WTC11 (cell line): ENCODE measurements around the gene MRPS18A. TPM values are rescaled to one million over a fixed set of nuclear protein-coding genes. Genes with fewer than 3 reads are reported as not detected.

Experiments used
- AFF4 ChIP-seq: sonication (generic); formaldehyde crosslinking; IDR thresholded peaks from 2 replicates; pipeline ENCODE4 v1.8.1; 2023; ENCODE audit warnings: mild to moderate bottlenecking, missing genetic modification reagents, borderline replicate concordance
- ATF1 ChIP-seq: sonication (generic); formaldehyde crosslinking; IDR thresholded peaks from 2 replicates; pipeline ENCODE4 v1.8.1; 2023; ENCODE audit warnings: mild to moderate bottlenecking, moderate library complexity, missing genetic modification reagents
- CBFB ChIP-seq: sonication (generic); formaldehyde crosslinking; IDR thresholded peaks from 2 replicates; pipeline ENCODE4 v1.8.1; 2022; ENCODE audit warnings: mild to moderate bottlenecking, low read depth, missing genetic modification reagents
- E2F1 ChIP-seq: sonication (generic); formaldehyde crosslinking; IDR thresholded peaks from 2 replicates; pipeline ENCODE4 v1.8.0; 2022; ENCODE audit warnings: mild to moderate bottlenecking, missing genetic modification reagents
- ERG ChIP-seq: fragments of 250-450 bp; sonication (Bioruptor Pico); IDR thresholded peaks from 2 replicates; pipeline ENCODE4 v1.8.0; 2021; ENCODE audit warnings: mild to moderate bottlenecking
- FOXJ3 ChIP-seq: sonication (generic); formaldehyde crosslinking; IDR thresholded peaks from 2 replicates; pipeline ENCODE4 v1.9.0; 2021; ENCODE audit warnings: missing genetic modification reagents, mild to moderate bottlenecking, borderline replicate concordance
- FOXK1 ChIP-seq: sonication (generic); formaldehyde crosslinking; IDR thresholded peaks from 2 replicates; pipeline ENCODE4 v1.8.0; 2022; ENCODE audit warnings: mild to moderate bottlenecking, moderate library complexity, missing genetic modification reagents
- MXD4 ChIP-seq: fragments of 250-450 bp; sonication (Bioruptor Pico); IDR thresholded peaks from 2 replicates; pipeline ENCODE4 v1.8.0; 2021; ENCODE audit warnings: mild to moderate bottlenecking, moderate library complexity, borderline replicate concordance
- NR2C2 ChIP-seq: sonication (generic); formaldehyde crosslinking; IDR thresholded peaks from 2 replicates; pipeline ENCODE4 v1.8.0; 2022; ENCODE audit warnings: mild to moderate bottlenecking, missing genetic modification reagents
- USF1 ChIP-seq: sonication (generic); formaldehyde crosslinking; IDR thresholded peaks from 2 replicates; pipeline ENCODE4 v1.8.0; 2022; ENCODE audit warnings: mild to moderate bottlenecking, missing genetic modification reagents
- ZBTB43 ChIP-seq: sonication (generic); formaldehyde crosslinking; IDR thresholded peaks from 2 replicates; pipeline ENCODE4 v1.8.1; 2023; ENCODE audit warnings: mild to moderate bottlenecking, missing genetic modification reagents
- ZNF219 ChIP-seq: sonication (generic); formaldehyde crosslinking; IDR thresholded peaks from 2 replicates; pipeline ENCODE4 v1.8.0; 2023; ENCODE audit warnings: missing genetic modification reagents, mild to moderate bottlenecking, borderline replicate concordance
- ZNF317 ChIP-seq: sonication (generic); formaldehyde crosslinking; IDR thresholded peaks from 2 replicates; pipeline ENCODE4 v1.8.1; 2023; ENCODE audit warnings: low read depth, mild to moderate bottlenecking, moderate library complexity, missing genetic modification reagents, borderline replicate concordance
- ZNF416 ChIP-seq: fragments of 250-450 bp; sonication (Bioruptor Pico); IDR thresholded peaks from 2 replicates; pipeline ENCODE4 v1.9.0; 2021; ENCODE audit warnings: mild to moderate bottlenecking, inconsistent platforms
- ZNF671 ChIP-seq: fragments of 250-450 bp; sonication (Bioruptor Pico); IDR thresholded peaks from 2 replicates; pipeline ENCODE4 v1.8.0; 2021; ENCODE audit warnings: mild to moderate bottlenecking
- total RNA-seq: library from RNA; stranded (reverse); gene quantifications from 3 replicates; pipeline ENCODE4 v1.2.3, GENCODE V29; 2021
- TF ChIP-seq, protein P1 (sequence below): fragments of 200-600 bp; IDR thresholded peaks from 2 replicates; pipeline ENCODE4 v1.8.0; 2022; ENCODE audit warnings: antibody characterized with exemption
- TF ChIP-seq, protein P2 (sequence below): fragments of 250-450 bp; sonication (Bioruptor Pico); IDR thresholded peaks from 2 replicates; pipeline ENCODE4 v1.9.0; 2021; ENCODE audit warnings: mild to moderate bottlenecking, borderline replicate concordance
- TF ChIP-seq, protein P3 (sequence below): fragments of 250-450 bp; sonication (Bioruptor Pico); IDR thresholded peaks from 2 replicates; pipeline ENCODE4 v1.9.0; 2021; ENCODE audit warnings: mild to moderate bottlenecking
- TF ChIP-seq, protein P4 (sequence below): fragments of 250-450 bp; sonication (Bioruptor Pico); IDR thresholded peaks from 2 replicates; pipeline ENCODE4 v1.9.0; 2021; ENCODE audit warnings: moderate library complexity, mild to moderate bottlenecking, inconsistent platforms, borderline replicate concordance

Gene MRPS18A
- total RNA-seq, 1 experiment from 2014 or later = 61.6 TPM

DNA sequence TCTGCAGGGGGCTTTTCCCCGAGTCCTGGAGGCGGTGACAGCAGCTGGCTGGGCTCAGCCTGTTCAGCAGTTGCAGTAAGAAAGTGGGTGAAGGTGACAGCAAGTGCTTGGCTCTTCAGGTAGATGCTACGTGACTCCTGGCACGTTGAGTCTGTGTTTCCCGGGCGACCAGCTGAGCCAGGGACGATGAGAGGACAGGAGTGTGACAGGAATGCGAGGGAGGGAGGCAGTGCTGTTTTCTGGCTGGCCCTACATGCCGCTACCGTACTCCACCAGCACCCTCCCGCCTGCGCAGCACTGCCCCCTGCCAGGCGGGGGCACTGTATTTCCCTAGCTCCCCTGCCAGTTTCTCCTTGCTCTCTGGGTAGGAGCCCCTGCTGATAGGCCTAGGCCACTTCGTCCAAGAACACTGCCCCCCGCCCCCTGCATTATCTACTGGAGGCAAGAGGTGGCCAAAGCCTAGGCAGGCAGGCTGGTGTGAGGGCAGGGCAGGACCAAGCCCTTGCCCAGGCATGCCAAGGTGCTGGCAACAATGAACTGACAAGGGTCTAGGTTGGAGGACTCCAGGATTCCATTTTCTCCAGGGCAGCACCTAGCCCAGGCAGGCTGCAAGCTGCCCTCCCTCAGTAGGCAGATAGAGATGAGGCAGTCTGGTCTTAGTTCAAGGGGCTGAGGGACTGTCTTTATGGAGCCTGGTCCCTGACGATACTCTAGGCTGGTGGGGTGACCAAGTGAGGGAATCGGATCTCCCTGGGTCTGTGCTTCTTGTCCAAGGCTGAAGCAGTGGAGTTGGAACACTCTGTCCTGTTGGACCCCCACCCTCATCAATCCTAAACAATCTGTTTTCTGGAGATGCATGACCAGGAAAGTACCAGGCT is 19.2 kb downstream of the MRPS18A start (continued):
- TF ChIP-seq, protein P1, sequence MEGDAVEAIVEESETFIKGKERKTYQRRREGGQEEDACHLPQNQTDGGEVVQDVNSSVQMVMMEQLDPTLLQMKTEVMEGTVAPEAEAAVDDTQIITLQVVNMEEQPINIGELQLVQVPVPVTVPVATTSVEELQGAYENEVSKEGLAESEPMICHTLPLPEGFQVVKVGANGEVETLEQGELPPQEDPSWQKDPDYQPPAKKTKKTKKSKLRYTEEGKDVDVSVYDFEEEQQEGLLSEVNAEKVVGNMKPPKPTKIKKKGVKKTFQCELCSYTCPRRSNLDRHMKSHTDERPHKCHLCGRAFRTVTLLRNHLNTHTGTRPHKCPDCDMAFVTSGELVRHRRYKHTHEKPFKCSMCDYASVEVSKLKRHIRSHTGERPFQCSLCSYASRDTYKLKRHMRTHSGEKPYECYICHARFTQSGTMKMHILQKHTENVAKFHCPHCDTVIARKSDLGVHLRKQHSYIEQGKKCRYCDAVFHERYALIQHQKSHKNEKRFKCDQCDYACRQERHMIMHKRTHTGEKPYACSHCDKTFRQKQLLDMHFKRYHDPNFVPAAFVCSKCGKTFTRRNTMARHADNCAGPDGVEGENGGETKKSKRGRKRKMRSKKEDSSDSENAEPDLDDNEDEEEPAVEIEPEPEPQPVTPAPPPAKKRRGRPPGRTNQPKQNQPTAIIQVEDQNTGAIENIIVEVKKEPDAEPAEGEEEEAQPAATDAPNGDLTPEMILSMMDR = peak; percentile 34; the same call in 1 of the 2 replicates
- TF ChIP-seq ZNF317 (CRISPR knock-in tag) (no peak), ATF1 (CRISPR knock-in tag) (no peak), MXD4 (CRISPR knock-in tag) (no peak), ZNF671 (CRISPR knock-in tag) (peak; percentile 70), ERG (peak; percentile 69; the same call in 1 of the 2 replicates), ZNF416 (CRISPR knock-in tag) (peak; percentile 43), CBFB (CRISPR knock-in tag) (no peak), FOXK1 (CRISPR knock-in tag) (0 out of 2 replicates have a peak, but pooled peaks have one; percentile 36), USF1 (CRISPR knock-in tag) (no peak), E2F1 (CRISPR knock-in tag) (peak; percentile 61; the same call in 1 of the 2 replicates), AFF4 (CRISPR knock-in tag) (no peak), FOXJ3 (CRISPR knock-in tag) (no peak), ZNF219 (CRISPR knock-in tag) (no peak), NR2C2 (CRISPR knock-in tag) (no peak), ZBTB43 (CRISPR knock-in tag) (no peak)
- TF ChIP-seq, protein P2, sequence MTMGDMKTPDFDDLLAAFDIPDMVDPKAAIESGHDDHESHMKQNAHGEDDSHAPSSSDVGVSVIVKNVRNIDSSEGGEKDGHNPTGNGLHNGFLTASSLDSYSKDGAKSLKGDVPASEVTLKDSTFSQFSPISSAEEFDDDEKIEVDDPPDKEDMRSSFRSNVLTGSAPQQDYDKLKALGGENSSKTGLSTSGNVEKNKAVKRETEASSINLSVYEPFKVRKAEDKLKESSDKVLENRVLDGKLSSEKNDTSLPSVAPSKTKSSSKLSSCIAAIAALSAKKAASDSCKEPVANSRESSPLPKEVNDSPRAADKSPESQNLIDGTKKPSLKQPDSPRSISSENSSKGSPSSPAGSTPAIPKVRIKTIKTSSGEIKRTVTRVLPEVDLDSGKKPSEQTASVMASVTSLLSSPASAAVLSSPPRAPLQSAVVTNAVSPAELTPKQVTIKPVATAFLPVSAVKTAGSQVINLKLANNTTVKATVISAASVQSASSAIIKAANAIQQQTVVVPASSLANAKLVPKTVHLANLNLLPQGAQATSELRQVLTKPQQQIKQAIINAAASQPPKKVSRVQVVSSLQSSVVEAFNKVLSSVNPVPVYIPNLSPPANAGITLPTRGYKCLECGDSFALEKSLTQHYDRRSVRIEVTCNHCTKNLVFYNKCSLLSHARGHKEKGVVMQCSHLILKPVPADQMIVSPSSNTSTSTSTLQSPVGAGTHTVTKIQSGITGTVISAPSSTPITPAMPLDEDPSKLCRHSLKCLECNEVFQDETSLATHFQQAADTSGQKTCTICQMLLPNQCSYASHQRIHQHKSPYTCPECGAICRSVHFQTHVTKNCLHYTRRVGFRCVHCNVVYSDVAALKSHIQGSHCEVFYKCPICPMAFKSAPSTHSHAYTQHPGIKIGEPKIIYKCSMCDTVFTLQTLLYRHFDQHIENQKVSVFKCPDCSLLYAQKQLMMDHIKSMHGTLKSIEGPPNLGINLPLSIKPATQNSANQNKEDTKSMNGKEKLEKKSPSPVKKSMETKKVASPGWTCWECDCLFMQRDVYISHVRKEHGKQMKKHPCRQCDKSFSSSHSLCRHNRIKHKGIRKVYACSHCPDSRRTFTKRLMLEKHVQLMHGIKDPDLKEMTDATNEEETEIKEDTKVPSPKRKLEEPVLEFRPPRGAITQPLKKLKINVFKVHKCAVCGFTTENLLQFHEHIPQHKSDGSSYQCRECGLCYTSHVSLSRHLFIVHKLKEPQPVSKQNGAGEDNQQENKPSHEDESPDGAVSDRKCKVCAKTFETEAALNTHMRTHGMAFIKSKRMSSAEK (CRISPR knock-in tag) = peak; percentile 53; the same call in 1 of the 2 replicates
- TF ChIP-seq, protein P3, sequence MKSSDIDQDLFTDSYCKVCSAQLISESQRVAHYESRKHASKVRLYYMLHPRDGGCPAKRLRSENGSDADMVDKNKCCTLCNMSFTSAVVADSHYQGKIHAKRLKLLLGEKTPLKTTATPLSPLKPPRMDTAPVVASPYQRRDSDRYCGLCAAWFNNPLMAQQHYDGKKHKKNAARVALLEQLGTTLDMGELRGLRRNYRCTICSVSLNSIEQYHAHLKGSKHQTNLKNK (CRISPR knock-in tag) = no peak
- TF ChIP-seq, protein P4, sequence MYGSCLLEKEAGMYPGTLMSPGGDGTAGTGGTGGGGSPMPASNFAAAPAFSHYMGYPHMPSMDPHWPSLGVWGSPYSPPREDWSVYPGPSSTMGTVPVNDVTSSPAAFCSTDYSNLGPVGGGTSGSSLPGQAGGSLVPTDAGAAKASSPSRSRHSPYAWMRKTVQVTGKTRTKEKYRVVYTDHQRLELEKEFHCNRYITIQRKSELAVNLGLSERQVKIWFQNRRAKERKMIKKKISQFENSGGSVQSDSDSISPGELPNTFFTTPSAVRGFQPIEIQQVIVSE = no peak
